Suprapubic skin (tissue), 4 donors: Measurements from ENCODE around the gene COL8A1.

Source experiments
- CTCF ChIP-seq, 2 donors: fragments of 200-600 bp in 1 of 2; fragments of 450-650 bp in 1 of 2; sonication (generic) in 1 of 2; IDR thresholded peaks; one replicate each; pipeline ENCODE4 v1.5.1; 2016 to 2019; ENCODE audit warnings: antibody characterized with exemption in 2 of 2, mild to moderate bottlenecking in 1 of 2, moderate library complexity in 1 of 2
- EP300 ChIP-seq: sonication (generic); formaldehyde crosslinking; IDR thresholded peaks from one replicate; pipeline ENCODE4 v1.6.1; 2017; ENCODE audit warnings: antibody characterized with exemption
- POLR2A ChIP-seq, 2 donors: fragments of 450-650 bp; IDR thresholded peaks; one replicate each; pipeline ENCODE4 v1.6.1; 2017; ENCODE audit warnings: antibody characterized with exemption in 2 of 2, mild to moderate bottlenecking in 2 of 2, moderate library complexity in 2 of 2
- POLR2AphosphoS5 ChIP-seq, 3 donors: sonication (generic); formaldehyde crosslinking; IDR thresholded peaks; one replicate each; pipeline ENCODE4 v1.6.1; 2017; ENCODE audit warnings: antibody characterized with exemption in 3 of 3

GRCh38 chr3:99700631-99701268, 62.4 kb downstream of the COL8A1 start:
- no peak for TF ChIP-seq CTCF (IDR thresholded peaks at IDR 0.05)
- TF ChIP-seq POLR2AphosphoS5 (IDR thresholded peaks at IDR 0.05), result no peak
- no peak for TF ChIP-seq EP300
- TF ChIP-seq POLR2A (IDR thresholded peaks at IDR 0.05), result no peak
